Stimulated activated CD4-positive, alpha-beta T cell treated with anti-CD3 and anti-CD28 coated beads, Interleukin-1b, Interleukin-23, amount 100 ng/mL, for 48 hours (primary cell): Measurements from ENCODE around the gene DYNLRB1.

Source experiments
- DNase-seq: peaks from one replicate; pipeline ENCODE4 v3.0.0-alpha.2; 2020

The DYNLRB1 gene

DNA sequence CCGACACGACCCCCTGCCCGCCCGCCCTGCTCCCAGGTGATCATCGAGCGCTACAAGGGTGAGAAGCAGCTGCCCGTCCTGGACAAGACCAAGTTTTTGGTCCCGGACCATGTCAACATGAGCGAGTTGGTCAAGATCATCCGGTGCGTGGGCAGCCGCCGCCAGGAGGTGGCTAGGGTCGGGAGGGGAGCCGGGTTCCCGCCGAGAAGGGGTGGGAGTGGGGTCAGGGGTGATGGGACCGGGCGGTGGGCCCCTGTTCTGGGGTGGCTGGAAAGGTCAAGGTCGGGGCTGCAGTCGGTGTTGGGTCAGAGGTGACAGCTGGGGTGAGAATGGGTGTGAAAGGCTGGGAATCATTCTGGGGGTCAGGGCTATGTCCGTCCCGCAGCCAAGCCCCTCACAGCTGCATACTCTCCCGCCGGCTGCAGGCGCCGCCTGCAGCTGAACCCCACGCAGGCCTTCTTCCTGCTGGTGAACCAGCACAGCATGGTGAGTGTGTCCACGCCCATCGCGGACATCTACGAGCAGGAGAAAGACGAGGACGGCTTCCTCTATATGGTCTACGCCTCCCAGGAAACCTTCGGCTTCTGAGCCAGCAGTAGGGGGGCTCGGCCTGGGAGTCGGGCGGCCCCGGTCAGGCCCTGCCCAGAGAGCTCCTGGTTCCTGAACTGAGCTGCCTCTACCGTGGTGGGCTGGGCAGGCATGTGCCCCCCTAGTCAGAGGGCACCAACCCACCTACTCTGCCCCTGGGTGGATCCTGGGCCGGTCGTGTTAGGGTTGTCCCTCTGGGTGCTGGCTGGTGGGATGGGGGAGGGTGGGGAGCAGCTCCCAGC is 43.3 kb downstream of the DYNLRB1 start:
- no peak for DNase-seq

GRCh38 chr20:34560141-34560523 is 43.9 kb downstream of the DYNLRB1 start:
- no peak for DNase-seq

GRCh38 chr20:34560614-34561013 is 44.4 kb downstream of the DYNLRB1 start:
- no peak for DNase-seq

GRCh38 chr20:34561661-34562060 is 45.4 kb downstream of the DYNLRB1 start:
- DNase-seq, result no peak

GRCh38 chr20:34562641-34563040 is 46.4 kb downstream of the DYNLRB1 start:
- no peak for DNase-seq

DNA sequence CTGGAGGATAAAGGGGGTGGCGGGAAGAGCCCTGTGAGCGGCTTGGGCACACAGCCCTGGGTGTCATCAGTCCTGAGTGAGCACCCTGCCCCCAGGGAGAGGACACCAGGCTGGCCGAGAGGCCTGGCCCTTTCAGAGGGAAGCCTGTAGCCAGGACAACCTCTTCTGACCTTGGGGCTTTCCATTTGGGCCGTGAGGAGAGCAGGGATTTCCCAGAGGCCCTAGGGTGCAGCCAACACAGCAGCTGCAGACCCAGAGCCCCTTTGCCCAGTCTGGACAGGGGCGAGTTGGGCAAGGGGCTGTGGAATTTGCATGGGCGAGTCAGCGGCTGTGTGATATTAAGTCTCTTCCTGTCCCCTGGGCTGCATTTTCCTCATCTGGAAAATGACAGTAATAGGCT is 48.6 kb downstream of the DYNLRB1 start:
- no peak for DNase-seq

GRCh38 chr20:34566978-34567891 is 51.0 kb downstream of the DYNLRB1 start:
- no peak for DNase-seq

DNA sequence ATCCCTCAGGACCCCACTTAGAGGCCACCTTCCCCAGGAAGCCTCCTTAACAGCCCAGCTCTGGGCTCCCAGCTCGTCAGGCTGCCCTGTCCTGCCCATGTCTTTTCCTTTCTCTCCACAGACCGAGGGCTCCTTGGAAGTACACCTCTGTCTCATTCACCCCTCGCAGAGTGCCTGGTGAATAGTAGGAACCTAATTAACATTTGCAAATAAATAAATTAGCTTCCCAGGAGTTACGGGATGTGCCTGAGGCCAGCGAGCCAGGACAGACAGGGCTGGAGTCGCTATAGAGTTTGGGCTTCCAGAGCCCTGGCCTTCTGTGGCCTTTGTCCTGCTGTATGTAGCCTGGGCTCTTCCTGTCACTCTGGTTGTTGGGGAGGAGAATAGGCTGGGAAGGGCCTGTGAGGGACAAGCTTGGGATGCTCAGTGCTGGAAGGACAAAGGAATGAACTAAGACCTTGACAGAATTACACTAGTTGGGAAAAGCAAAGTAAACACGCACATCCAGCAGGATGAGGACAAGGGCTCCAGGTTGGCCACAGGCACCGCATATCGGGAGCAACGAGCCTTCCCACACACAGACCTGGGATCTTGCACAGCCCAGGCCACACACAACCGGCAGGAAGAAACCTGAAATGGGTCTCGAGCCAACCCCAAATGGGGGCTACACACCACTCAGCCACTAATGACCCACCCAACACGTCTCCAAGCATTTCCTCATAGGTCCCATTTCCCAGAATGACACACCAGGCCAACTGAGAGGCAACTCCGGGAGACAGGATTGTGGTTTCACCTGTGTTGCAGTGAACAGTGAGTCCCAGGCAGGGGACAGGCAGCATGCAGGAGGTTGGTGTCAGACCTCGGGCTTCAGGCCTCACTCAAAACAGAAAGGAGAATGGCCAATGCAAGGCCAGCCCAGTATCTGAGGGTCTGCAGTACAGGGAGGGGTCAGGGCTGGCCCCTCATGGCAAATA is 52.0 kb downstream of the DYNLRB1 start:
- DNase-seq, result no peak

DNA sequence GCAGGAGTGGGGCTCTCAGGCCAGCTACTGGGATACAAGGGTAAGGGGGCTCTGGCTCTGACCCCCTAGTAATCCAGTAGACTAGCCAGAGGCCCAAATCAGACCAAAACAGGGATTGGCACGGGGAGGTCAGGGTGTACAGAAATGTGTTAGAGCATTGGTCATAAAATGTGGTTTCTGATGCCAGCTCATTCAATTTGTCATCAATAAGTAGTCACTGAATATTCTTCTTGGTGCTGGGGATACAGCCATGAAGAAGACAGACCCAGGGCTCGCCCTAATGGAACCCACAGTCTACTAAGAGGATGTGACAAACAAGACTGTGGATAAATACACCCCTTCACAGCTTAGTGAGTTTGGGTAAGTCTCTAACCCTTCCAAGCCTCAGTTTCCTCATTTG is 53.4 kb downstream of the DYNLRB1 start:
- no peak for DNase-seq

DNA sequence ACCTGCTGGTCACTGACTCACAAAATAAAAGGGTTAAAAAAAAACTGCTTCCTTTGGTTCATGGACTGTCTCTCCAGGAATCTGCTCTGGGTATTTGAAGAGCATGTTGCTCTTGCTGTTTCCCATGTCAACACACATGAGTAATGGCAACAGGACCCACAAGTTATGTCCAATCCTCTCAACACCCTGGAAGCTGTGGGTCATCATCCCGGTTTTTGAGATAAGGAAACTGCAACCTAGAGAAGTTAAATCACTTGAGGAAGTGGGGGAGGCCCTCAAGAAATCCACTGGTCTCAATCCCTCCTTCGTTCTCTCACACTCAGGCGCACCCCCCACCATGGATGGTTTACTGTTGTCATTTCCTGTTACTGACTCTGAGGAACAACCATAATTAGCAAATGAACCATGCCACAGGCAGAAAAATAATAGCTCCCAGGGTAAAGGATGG is 54.7 kb downstream of the DYNLRB1 start:
- no peak for DNase-seq

- DNase-seq, result no peak
Measured at GRCh38 chr20:34571753-34572152, 55.5 kb downstream of the DYNLRB1 start.

- DNase-seq, result no peak
Measured at GRCh38 chr20:34573541-34574300, 57.5 kb downstream of the DYNLRB1 start.

GRCh38 chr20:34574426-34574825 is 58.2 kb downstream of the DYNLRB1 start:
- no peak for DNase-seq

DNA sequence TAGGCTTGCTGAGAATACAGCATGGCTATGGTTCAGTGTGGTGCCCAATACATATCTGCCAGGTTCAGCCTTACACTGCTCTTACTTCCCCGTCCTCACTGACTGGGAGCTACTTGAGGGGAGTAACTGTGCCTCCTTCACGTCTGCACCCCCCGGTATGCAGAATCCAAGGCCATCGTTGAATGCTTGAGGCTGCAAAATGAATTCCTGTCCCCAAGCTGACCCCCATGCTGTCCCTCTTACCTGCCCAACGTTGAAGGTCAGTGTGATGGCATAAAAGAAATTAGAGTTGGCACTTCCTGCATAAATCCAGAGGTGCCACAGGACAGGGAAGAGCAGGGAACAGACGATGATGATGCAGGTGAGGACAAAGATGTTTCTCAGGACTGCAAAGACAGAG is 58.6 kb downstream of the DYNLRB1 start:
- no peak for DNase-seq

GRCh38 chr20:34575271-34575670 is 59.0 kb downstream of the DYNLRB1 start:
- DNase-seq, result no peak

- no peak for DNase-seq
Measured at GRCh38 chr20:34575756-34576155, 59.5 kb downstream of the DYNLRB1 start.

GRCh38 chr20:34577061-34577460 is 60.8 kb downstream of the DYNLRB1 start:
- no peak for DNase-seq

GRCh38 chr20:34578025-34578424 is 61.8 kb downstream of the DYNLRB1 start:
- no peak for DNase-seq

- DNase-seq, result no peak
Measured at GRCh38 chr20:34578521-34578920, 62.3 kb downstream of the DYNLRB1 start.

DNA sequence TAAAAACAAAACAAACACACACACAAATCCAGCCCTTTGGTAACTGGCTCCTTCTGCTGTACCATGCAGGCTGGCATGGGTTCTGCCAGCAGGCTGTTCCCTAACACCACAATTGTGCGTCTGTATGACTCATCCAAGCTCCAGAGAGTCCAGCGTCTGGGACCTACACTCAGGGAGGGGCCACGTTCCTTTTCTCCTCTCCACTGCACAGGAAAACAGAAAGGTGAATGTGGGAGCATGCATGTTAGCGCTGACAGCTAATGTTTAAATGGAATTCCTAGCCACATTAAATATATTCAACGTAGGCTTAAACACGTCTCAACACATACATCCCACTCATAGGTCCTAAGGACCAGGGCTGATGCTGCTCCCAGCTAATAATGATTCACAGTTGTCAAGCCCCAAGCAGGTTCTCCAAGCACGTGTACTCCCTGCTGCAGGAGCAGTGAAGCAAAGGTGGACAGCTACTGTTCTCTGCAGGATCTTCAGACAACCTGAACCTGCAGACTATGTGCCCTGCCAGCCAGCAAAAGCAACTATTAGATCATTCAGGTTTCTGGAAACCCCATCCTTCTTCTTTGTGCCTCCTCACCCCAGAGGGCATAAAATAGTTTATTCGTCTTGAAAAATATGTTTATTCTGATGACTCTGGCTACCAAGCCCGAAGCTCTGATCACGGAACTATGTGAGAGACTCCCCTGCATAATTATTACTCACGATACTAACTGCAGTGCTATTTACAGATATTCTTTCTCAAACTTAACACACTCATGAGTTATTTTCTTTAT is 63.2 kb downstream of the DYNLRB1 start:
- no peak for DNase-seq
